ENCODE measurements around the gene SHROOM4.

- TF ChIP-seq CTCF (IDR thresholded peaks at IDR 0.05) (no peak), POLR2A (IDR thresholded peaks at IDR 0.05) (no peak)
Measured at GRCh38 chrX:50842221-50842620, 28.2 kb upstream of the SHROOM4 start.
